Measurements from ENCODE around the gene PIK3R1.

Gene PIK3R1

DNA sequence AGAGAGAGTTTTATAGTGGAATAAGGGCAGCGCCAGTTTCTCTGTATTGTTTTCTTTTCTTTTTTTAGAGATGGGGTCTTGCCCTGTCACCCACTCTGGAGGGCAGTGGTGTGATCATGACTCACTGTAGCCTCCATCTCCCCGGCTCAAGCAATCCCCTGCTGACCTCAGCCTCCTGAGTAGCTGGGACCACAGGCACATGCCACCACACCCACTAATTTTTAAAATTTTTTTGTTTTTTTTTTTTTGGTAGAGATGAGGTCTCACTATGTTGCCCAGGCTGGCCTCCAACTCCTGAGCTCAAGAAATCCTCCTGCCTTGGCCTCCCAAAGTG lies 119.0 kb downstream of the PIK3R1 start:
- no peak for DNase-seq (ENCODE audit: low spot score)
- TF ChIP-seq, protein P1, sequence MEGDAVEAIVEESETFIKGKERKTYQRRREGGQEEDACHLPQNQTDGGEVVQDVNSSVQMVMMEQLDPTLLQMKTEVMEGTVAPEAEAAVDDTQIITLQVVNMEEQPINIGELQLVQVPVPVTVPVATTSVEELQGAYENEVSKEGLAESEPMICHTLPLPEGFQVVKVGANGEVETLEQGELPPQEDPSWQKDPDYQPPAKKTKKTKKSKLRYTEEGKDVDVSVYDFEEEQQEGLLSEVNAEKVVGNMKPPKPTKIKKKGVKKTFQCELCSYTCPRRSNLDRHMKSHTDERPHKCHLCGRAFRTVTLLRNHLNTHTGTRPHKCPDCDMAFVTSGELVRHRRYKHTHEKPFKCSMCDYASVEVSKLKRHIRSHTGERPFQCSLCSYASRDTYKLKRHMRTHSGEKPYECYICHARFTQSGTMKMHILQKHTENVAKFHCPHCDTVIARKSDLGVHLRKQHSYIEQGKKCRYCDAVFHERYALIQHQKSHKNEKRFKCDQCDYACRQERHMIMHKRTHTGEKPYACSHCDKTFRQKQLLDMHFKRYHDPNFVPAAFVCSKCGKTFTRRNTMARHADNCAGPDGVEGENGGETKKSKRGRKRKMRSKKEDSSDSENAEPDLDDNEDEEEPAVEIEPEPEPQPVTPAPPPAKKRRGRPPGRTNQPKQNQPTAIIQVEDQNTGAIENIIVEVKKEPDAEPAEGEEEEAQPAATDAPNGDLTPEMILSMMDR (IDR thresholded peaks at IDR 0.05; ENCODE audit: extremely low read depth, insufficient read depth, missing control alignments), result no peak
- in situ Hi-C loops (cut with MboI; ENCODE audit: low pct_unique_long_range_greater_than_20kb, low sequenced_read_pairs, unreplicated experiment), result no loop called here

GRCh38 chr5:68335075-68335474 lies 119.5 kb downstream of the PIK3R1 start:
- in situ Hi-C loops (cut with MboI; ENCODE audit: low pct_unique_long_range_greater_than_20kb, low sequenced_read_pairs, unreplicated experiment), result no loop called here
- DNase-seq (ENCODE audit: low spot score), result no peak
- TF ChIP-seq, protein P1 (IDR thresholded peaks at IDR 0.05; ENCODE audit: extremely low read depth, insufficient read depth, missing control alignments), result no peak

- in situ Hi-C loops (cut with MboI; ENCODE audit: low pct_unique_long_range_greater_than_20kb, low sequenced_read_pairs, unreplicated experiment), result no loop called here
- DNase-seq (ENCODE audit: low spot score), result no peak
- TF ChIP-seq, protein P1 (IDR thresholded peaks at IDR 0.05; ENCODE audit: extremely low read depth, insufficient read depth, missing control alignments), result no peak
Observed at GRCh38 chr5:68336200-68336599, 120.6 kb downstream of the PIK3R1 start.

- TF ChIP-seq, protein P1 (IDR thresholded peaks at IDR 0.05; ENCODE audit: extremely low read depth, insufficient read depth, missing control alignments), result no peak
- no peak for DNase-seq (ENCODE audit: low spot score)
- in situ Hi-C loops (cut with MboI; ENCODE audit: low pct_unique_long_range_greater_than_20kb, low sequenced_read_pairs, unreplicated experiment), result no loop called here
Observed at GRCh38 chr5:68337235-68337634, 121.7 kb downstream of the PIK3R1 start.

GRCh38 chr5:68339921-68340321 lies 124.4 kb downstream of the PIK3R1 start:
- no peak for DNase-seq (ENCODE audit: low spot score)
- TF ChIP-seq, protein P1 (IDR thresholded peaks at IDR 0.05; ENCODE audit: extremely low read depth, insufficient read depth, missing control alignments), result no peak
- in situ Hi-C loops (cut with MboI; ENCODE audit: low pct_unique_long_range_greater_than_20kb, low sequenced_read_pairs, unreplicated experiment), result no loop called here

GRCh38 chr5:68341006-68341405 lies 125.5 kb downstream of the PIK3R1 start:
- in situ Hi-C loops (cut with MboI; ENCODE audit: low pct_unique_long_range_greater_than_20kb, low sequenced_read_pairs, unreplicated experiment), result no loop called here
- no peak for DNase-seq (ENCODE audit: low spot score)
- TF ChIP-seq, protein P1 (IDR thresholded peaks at IDR 0.05; ENCODE audit: extremely low read depth, insufficient read depth, missing control alignments), result no peak

- in situ Hi-C loops (cut with MboI; ENCODE audit: low pct_unique_long_range_greater_than_20kb, low sequenced_read_pairs, unreplicated experiment), result no loop called here
- no peak for DNase-seq (ENCODE audit: low spot score)
- TF ChIP-seq, protein P1 (IDR thresholded peaks at IDR 0.05; ENCODE audit: extremely low read depth, insufficient read depth, missing control alignments), result no peak
Observed at GRCh38 chr5:68342693-68343092, 127.1 kb downstream of the PIK3R1 start.
